Upper lobe of left lung (tissue), 6 donors: ENCODE results near the gene APOBEC3B. TPM values are rescaled to one million over a fixed set of nuclear protein-coding genes. Genes with fewer than 3 reads are reported as not detected.

Experiments used
- ATAC-seq, 2 donors: fragments of 200-7000 bp; cut with Tn5 transposase; one replicate each; pipeline ENCODE4 v1.9.1; 2022; ENCODE audit warnings: mild to moderate bottlenecking in 2 of 2, moderate library complexity in 2 of 2; ENCODE audit not compliant: low FRiP score in 2 of 2
- DNase-seq, 2 donors: peaks; one replicate each; pipeline ENCODE4 v3.0.0-alpha.2; 2019 to 2020
- H3K27ac ChIP-seq, 4 donors: fragments of 200-600 bp; sonication (generic); one replicate each; pipeline ENCODE4 v1.5.1; 2016 to 2019
- H3K27me3 ChIP-seq, 4 donors: fragments of 200-600 bp; sonication (generic); one replicate each; pipeline ENCODE4 v1.5.1; 2017 to 2019
- H3K36me3 ChIP-seq, 4 donors: fragments of 200-600 bp; sonication (generic); one replicate each; pipeline ENCODE4 v1.5.1; 2016 to 2019
- H3K4me1 ChIP-seq, 4 donors: fragments of 200-600 bp; sonication (generic); one replicate each; pipeline ENCODE4 v1.5.1; 2018 to 2019
- H3K4me3 ChIP-seq, 4 donors: fragments of 200-600 bp; sonication (generic); one replicate each; pipeline ENCODE4 v1.5.1; 2017 to 2019; ENCODE audit warnings: mild to moderate bottlenecking in 2 of 4, moderate library complexity in 1 of 4
- H3K9me3 ChIP-seq, 4 donors: fragments of 200-600 bp; sonication (generic); one replicate each; pipeline ENCODE4 v1.5.1; 2018 to 2019
- EP300 ChIP-seq, 4 donors: sonication (generic); formaldehyde crosslinking; IDR thresholded peaks; one replicate each; pipeline ENCODE4 v1.5.1; 2017; ENCODE audit warnings: antibody characterized with exemption in 4 of 4, control low read depth in 2 of 4
- POLR2A ChIP-seq, 4 donors: fragments of 450-650 bp; IDR thresholded peaks; one replicate each; pipeline ENCODE4 v1.5.1; 2016 to 2017; ENCODE audit warnings: antibody characterized with exemption in 4 of 4, mild to moderate bottlenecking in 2 of 4
- POLR2AphosphoS5 ChIP-seq, 2 donors: sonication (generic); formaldehyde crosslinking; IDR thresholded peaks; one replicate each; pipeline ENCODE4 v1.5.1; 2017; ENCODE audit warnings: antibody characterized with exemption in 2 of 2
- WGBS, 2 donors: methylation state at CpG; one replicate each; pipeline ENCODE4 v1.1.5; 2017 to 2018; 5-methylcytosine and 5-hydroxymethylcytosine counted together
- total RNA-seq, 6 donors: library from RNA; depleted of rRNA in 4 of 6; stranded (reverse); fragments of >200 nt in 4 of 6; gene quantifications; one replicate each; pipeline versions ENCODE4 v1.1.0 to v1.2.1, GENCODE V29; 2016 to 2021
- TF ChIP-seq, protein P1 (sequence below), 6 experiments: fragments of 450-650 bp in 4 of 6; fragments of 200-600 bp in 2 of 6; sonication (generic) in 2 of 6; IDR thresholded peaks; one replicate each; pipeline ENCODE4 v1.5.1; 2016 to 2019; ENCODE audit warnings: antibody characterized with exemption in 6 of 6
- donor health status: DM: no; HTN: no; CAD: no; lungs with moderate emphysema.
- donor health status: DM: no; HTN: yes; CAD: no; lungs with severe emphysema.

APOBEC3B gene
- total RNA-seq, 6 donors from 2014 or later = 0.89 to 5.8 (median 1.5) TPM; not detected in 2

DNA sequence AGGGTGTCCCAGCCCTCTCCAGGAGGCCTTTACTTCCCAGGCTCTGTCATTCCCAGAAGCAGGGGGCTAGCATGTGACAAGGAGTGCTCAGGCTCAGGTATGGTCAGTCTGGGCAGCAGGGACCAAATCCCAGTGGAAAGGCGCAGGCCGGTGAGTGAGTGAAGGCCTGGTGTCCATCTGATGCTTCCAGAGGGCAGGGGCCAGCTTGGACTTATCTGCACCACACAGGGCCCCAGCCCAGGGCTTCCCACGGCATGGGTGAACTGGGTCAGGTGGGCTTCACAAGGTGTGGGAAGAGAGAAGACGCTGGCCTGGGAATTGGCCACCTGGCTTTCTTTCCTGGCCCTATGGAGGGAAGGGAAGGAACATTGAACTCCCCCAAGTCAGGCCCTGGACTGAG lies 45.1 kb upstream of the APOBEC3B start:
- DNase-seq = peak in 1 of 2 donors; percentile 9
- no peaks in the 10 kb centered on the region for H3K36me3 ChIP-seq
- H3K9me3 ChIP-seq = no peaks in the 10 kb centered on the region
- H3K27me3 ChIP-seq = no peaks in the 10 kb centered on the region
- H3K27ac ChIP-seq = no peak overlapping the region
- no peak overlapping the region for H3K4me3 ChIP-seq
- no peak for TF ChIP-seq EP300 (IDR thresholded peaks at IDR 0.05)
- TF ChIP-seq POLR2AphosphoS5 (IDR thresholded peaks at IDR 0.05) = no peak
- TF ChIP-seq POLR2A (IDR thresholded peaks at IDR 0.05) = no peak
- TF ChIP-seq, protein P1, sequence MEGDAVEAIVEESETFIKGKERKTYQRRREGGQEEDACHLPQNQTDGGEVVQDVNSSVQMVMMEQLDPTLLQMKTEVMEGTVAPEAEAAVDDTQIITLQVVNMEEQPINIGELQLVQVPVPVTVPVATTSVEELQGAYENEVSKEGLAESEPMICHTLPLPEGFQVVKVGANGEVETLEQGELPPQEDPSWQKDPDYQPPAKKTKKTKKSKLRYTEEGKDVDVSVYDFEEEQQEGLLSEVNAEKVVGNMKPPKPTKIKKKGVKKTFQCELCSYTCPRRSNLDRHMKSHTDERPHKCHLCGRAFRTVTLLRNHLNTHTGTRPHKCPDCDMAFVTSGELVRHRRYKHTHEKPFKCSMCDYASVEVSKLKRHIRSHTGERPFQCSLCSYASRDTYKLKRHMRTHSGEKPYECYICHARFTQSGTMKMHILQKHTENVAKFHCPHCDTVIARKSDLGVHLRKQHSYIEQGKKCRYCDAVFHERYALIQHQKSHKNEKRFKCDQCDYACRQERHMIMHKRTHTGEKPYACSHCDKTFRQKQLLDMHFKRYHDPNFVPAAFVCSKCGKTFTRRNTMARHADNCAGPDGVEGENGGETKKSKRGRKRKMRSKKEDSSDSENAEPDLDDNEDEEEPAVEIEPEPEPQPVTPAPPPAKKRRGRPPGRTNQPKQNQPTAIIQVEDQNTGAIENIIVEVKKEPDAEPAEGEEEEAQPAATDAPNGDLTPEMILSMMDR (IDR thresholded peaks at IDR 0.05) = no peak
- ATAC-seq = peak in 1 of 2 donors; percentile 11
- 77 to 100% methylated on average over 2 to 4 of the region's 4 CpGs for WGBS, 2 donors
- H3K4me1 ChIP-seq = peaks cover 0 to 9% (median 0%) of the 10 kb centered on the region in 4 donors

DNA sequence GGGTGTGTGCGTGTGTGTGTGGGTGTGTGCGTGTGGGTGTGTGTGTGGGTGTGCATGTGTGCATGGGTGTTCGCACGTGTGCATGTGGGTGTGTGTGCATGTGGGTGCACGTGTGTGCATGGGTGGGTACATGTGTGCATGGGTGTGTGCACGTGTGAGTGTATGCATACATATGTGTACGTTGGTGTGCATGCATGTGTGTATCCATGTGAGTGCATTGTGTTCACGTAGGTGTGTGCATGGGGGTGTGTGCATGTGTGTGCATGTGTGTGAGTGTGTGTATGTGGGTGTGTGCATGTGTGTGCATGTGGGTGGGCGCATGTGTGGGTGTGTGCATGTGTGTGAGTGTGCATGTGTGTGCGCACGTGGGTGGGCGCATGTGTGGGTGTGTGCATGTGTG lies 44.6 kb upstream of the APOBEC3B start:
- H3K36me3 ChIP-seq = no peaks in the 10 kb centered on the region
- TF ChIP-seq POLR2AphosphoS5 (IDR thresholded peaks at IDR 0.05) (no peak), EP300 (IDR thresholded peaks at IDR 0.05) (no peak)
- TF ChIP-seq, protein P1 (IDR thresholded peaks at IDR 0.05) = no peak
- ATAC-seq (no peak), DNase-seq (peak in 1 of 2 donors; percentile 18)
- H3K4me3 ChIP-seq = no peak overlapping the region
- WGBS, 2 donors = 93 to 98% methylated on average over 12 of the region's 12 CpGs
- no peak overlapping the region for H3K27ac ChIP-seq
- no peaks in the 10 kb centered on the region for H3K9me3 ChIP-seq
- H3K27me3 ChIP-seq = no peaks in the 10 kb centered on the region
- H3K4me1 ChIP-seq = peaks cover 0 to 9% (median 2%) of the 10 kb centered on the region in 4 donors

DNA sequence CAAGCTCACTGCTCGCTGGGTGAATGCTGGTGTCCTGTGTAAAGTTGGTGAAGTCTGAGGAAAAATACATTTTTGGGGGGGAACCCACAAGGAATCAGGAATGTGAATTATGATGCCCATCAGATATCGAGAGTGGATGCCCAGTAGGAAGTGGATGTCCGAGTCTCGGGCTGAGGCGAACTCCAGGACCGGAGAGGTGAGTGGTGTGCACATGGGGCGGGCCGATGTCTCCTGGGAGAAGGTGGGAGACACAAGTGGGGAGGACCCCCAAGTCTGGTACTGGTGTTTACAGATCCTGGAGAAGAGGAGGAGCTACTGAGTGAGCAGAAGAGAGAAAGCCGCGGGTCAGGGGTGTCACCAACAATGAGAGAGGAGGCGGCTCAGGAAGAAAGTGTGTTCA lies 43.9 kb upstream of the APOBEC3B start:
- TF ChIP-seq, protein P1 (IDR thresholded peaks at IDR 0.05) = no peak
- TF ChIP-seq POLR2A (IDR thresholded peaks at IDR 0.05) (no peak), POLR2AphosphoS5 (IDR thresholded peaks at IDR 0.05) (no peak), EP300 (IDR thresholded peaks at IDR 0.05) (no peak)
- no peak for DNase-seq
- WGBS, 2 donors = 82 to 88% methylated on average over 11 of the region's 11 CpGs

DNA sequence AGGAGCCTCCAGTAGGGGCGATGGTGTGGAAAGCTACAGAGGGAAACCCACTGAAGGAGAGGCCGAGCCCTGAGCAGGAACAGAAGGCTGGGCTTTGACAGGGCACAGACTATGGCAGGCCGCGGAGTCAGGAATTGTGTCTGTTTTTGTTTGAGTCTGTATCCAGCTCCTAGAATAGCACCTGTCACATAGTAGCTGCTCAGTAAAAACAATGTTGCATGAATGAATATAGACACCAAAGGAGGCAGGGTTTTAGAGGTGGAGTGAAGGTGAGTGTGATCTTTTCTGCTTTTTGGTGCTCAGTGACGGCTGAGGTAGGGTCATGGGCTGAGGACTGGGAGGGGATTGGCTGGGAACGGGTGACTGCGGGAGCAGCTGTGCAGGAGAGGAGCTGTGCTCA lies 43.2 kb upstream of the APOBEC3B start:
- no peak overlapping the region for H3K27ac ChIP-seq

More for the DNA sequence above, 43.9 kb upstream of the APOBEC3B start:
- no peaks in the 10 kb centered on the region for H3K27me3 ChIP-seq
- no peaks in the 10 kb centered on the region for H3K36me3 ChIP-seq
- peaks cover 0 to 11% (median 5%) of the 10 kb centered on the region in 4 donors for H3K4me1 ChIP-seq
- H3K27ac ChIP-seq = no peak overlapping the region
- no peak overlapping the region for H3K4me3 ChIP-seq
- no peaks in the 10 kb centered on the region for H3K9me3 ChIP-seq
- ATAC-seq = no peak

More for the DNA sequence above, 43.2 kb upstream of the APOBEC3B start:
- Histone ChIP-seq H3K4me1 (peaks cover 0 to 11% (median 5%) of the 10 kb centered on the region in 4 donors), H3K27me3 (no peaks in the 10 kb centered on the region), H3K9me3 (no peaks in the 10 kb centered on the region), H3K36me3 (no peaks in the 10 kb centered on the region), H3K4me3 (no peak overlapping the region)
- peak in 1 of 2 donors; percentile 14 for DNase-seq
- TF ChIP-seq POLR2AphosphoS5 (IDR thresholded peaks at IDR 0.05) (no peak), POLR2A (IDR thresholded peaks at IDR 0.05) (no peak), EP300 (IDR thresholded peaks at IDR 0.05) (no peak)
- TF ChIP-seq, protein P1 (IDR thresholded peaks at IDR 0.05) = no peak
- 83 to 87% methylated on average over 7 of the region's 7 CpGs for WGBS, 2 donors
- ATAC-seq = no peak
